Ectodermal cell (in vitro differentiated cells): Measurements from ENCODE around the gene CANT1.
"Not testable (repeated sequence)": the region's sequence is repeated elsewhere in the genome, so short reads cannot be mapped to it uniquely, and the experiment has no call there.

Experiments
- H3K27ac ChIP-seq: 2 replicates; pipeline ENCODE4 v1.7.0; 2013; ENCODE audit warnings: mild to moderate bottlenecking, low read depth, low read length; ENCODE audit not compliant: insufficient read depth, poor library complexity, severe bottlenecking
- H3K27me3 ChIP-seq: 2 replicates; pipeline ENCODE4 v1.7.0; 2013; ENCODE audit warnings: mild to moderate bottlenecking, low read length; ENCODE audit not compliant: insufficient read depth, control insufficient read depth, poor library complexity, severe bottlenecking
- H3K36me3 ChIP-seq: one replicate; pipeline ENCODE4 v1.7.0; 2013; ENCODE audit warnings: low read length; ENCODE audit not compliant: control insufficient read depth, insufficient read depth
- H3K4me1 ChIP-seq: one replicate; pipeline ENCODE4 v1.7.0; 2013; ENCODE audit warnings: low read length; ENCODE audit not compliant: control insufficient read depth, insufficient read depth
- H3K4me3 ChIP-seq: 2 replicates; pipeline ENCODE4 v1.7.0; 2013; ENCODE audit warnings: low read depth, low read length, control low read depth; ENCODE audit not compliant: insufficient read depth
- H3K9me3 ChIP-seq: 2 replicates; pipeline ENCODE4 v1.7.0; 2013; ENCODE audit warnings: mild to moderate bottlenecking, low read length, moderate library complexity; ENCODE audit not compliant: control insufficient read depth
- WGBS, 2 experiments: methylation state at CpG; one replicate each; pipeline ENCODE4 v1.1.7; 2013; ENCODE audit warnings: missing lambda C conversion rate in 2 of 2; 5-methylcytosine and 5-hydroxymethylcytosine counted together

CANT1 gene

GRCh38 chr17:78953356-78954350 lies 55.9 kb downstream of the CANT1 start:
- no peaks in the 10 kb centered on the region for H3K27me3 ChIP-seq
- H3K9me3 ChIP-seq, result no peaks in the 10 kb centered on the region
- H3K27ac ChIP-seq, result no peak overlapping the region
- H3K4me1 ChIP-seq, result peaks cover 6% of the 10 kb centered on the region
- no peaks in the 10 kb centered on the region for H3K36me3 ChIP-seq
- no peak overlapping the region for H3K4me3 ChIP-seq
- WGBS, 2 experiments, result 69 to 72% methylated on average over 29 of the region's 29 CpGs

- H3K27ac ChIP-seq, result no peak overlapping the region
- no peaks in the 10 kb centered on the region for H3K27me3 ChIP-seq
- 92 to 93% methylated on average over 10 of the region's 10 CpGs for WGBS, 2 experiments
- peaks cover 6% of the 10 kb centered on the region for H3K4me1 ChIP-seq
- H3K9me3 ChIP-seq, result no peaks in the 10 kb centered on the region
- H3K4me3 ChIP-seq, result no peak overlapping the region
- H3K36me3 ChIP-seq, result no peaks in the 10 kb centered on the region
Observed at GRCh38 chr17:78952706-78953105, 56.9 kb downstream of the CANT1 start.

GRCh38 chr17:78951967-78952551 lies 57.5 kb downstream of the CANT1 start:
- Histone ChIP-seq H3K4me3 (no peak overlapping the region), H3K27ac (no peak overlapping the region), H3K36me3 (no peaks in the 10 kb centered on the region), H3K4me1 (peaks cover 6% of the 10 kb centered on the region), H3K27me3 (no peaks in the 10 kb centered on the region), H3K9me3 (no peaks in the 10 kb centered on the region)
- WGBS, 2 experiments, result 66 to 69% methylated on average over 12 of the region's 12 CpGs

GRCh38 chr17:78950870-78951269 lies 58.7 kb downstream of the CANT1 start:
- Histone ChIP-seq H3K27ac (no peak overlapping the region), H3K27me3 (no peaks in the 10 kb centered on the region), H3K9me3 (no peaks in the 10 kb centered on the region), H3K36me3 (no peaks in the 10 kb centered on the region), H3K4me1 (peaks cover 6% of the 10 kb centered on the region), H3K4me3 (no peak overlapping the region)
- WGBS, 2 experiments, result 90 to 95% methylated on average over 2 of the region's 2 CpGs

- no peaks in the 10 kb centered on the region for H3K27me3 ChIP-seq
- H3K9me3 ChIP-seq, result no peaks in the 10 kb centered on the region
- H3K4me3 ChIP-seq, result no peak overlapping the region
- no peaks in the 10 kb centered on the region for H3K4me1 ChIP-seq
- H3K27ac ChIP-seq, result no peak overlapping the region
- WGBS, 2 experiments, result 81 to 85% methylated on average over 17 to 18 of the region's 18 CpGs
- no peaks in the 10 kb centered on the region for H3K36me3 ChIP-seq
Observed at GRCh38 chr17:78947235-78948149, 62.1 kb downstream of the CANT1 start.

- no peak overlapping the region for H3K4me3 ChIP-seq
- H3K9me3 ChIP-seq, result no peaks in the 10 kb centered on the region
- H3K27me3 ChIP-seq, result no peaks in the 10 kb centered on the region
- no peaks in the 10 kb centered on the region for H3K36me3 ChIP-seq
- no peaks in the 10 kb centered on the region for H3K4me1 ChIP-seq
- WGBS, 2 experiments, result 89 to 91% methylated on average over 8 of the region's 8 CpGs
- no peak overlapping the region for H3K27ac ChIP-seq
Observed at GRCh38 chr17:78946631-78947030, 62.9 kb downstream of the CANT1 start.

GRCh38 chr17:78946131-78946530 lies 63.4 kb downstream of the CANT1 start:
- Histone ChIP-seq H3K4me3 (no peak overlapping the region), H3K9me3 (no peaks in the 10 kb centered on the region), H3K27ac (no peak overlapping the region), H3K27me3 (no peaks in the 10 kb centered on the region), H3K36me3 (no peaks in the 10 kb centered on the region), H3K4me1 (no peaks in the 10 kb centered on the region)
- WGBS, 2 experiments, result 92 to 94% methylated on average over 7 of the region's 7 CpGs

- WGBS, 2 experiments, result 90 to 94% methylated on average over 12 of the region's 12 CpGs
- H3K27ac ChIP-seq, H3K4me3 ChIP-seq: not testable (repeated sequence)
Observed at GRCh38 chr17:78945455-78945854, 64.1 kb downstream of the CANT1 start.

GRCh38 chr17:78944956-78945355 lies 64.6 kb downstream of the CANT1 start:
- Histone ChIP-seq H3K36me3 (no peaks in the 10 kb centered on the region), H3K9me3 (no peaks in the 10 kb centered on the region), H3K4me3 (no peak overlapping the region), H3K27me3 (no peaks in the 10 kb centered on the region), H3K27ac (no peak overlapping the region), H3K4me1 (no peaks in the 10 kb centered on the region)
- 90 to 92% methylated on average over 10 of the region's 10 CpGs for WGBS, 2 experiments

More at GRCh38 chr17:78945455-78945854, 64.1 kb downstream of the CANT1 start:
- not testable (repeated sequence) for H3K36me3 ChIP-seq, H3K9me3 ChIP-seq, H3K27me3 ChIP-seq, H3K4me1 ChIP-seq
